T-helper 2 cell treated with Interferon-gamma antibody and Interleukin-4, amounts not matched to agents 100 ng/mL and 5 ng/mL, for 36 hours (primary cell): ENCODE results near the gene AKIRIN1. TPM values are rescaled to one million over a fixed set of nuclear protein-coding genes. Genes with fewer than 3 reads are reported as not detected.
"Not testable (repeated sequence)": the region's sequence is repeated elsewhere in the genome, so short reads cannot be mapped to it uniquely, and the experiment has no call there.

Experiments used
- intact Hi-C: fragments of 100-400 bp; cut with micrococcal nuclease; formaldehyde crosslinking; loops from one replicate; pipeline ENCODE4 v1.15.1; 2023
- total RNA-seq: library from RNA; stranded (reverse); gene quantifications from 2 replicates; pipeline ENCODE4 v1.2.3, GENCODE V29; 2022

AKIRIN1 gene
- total RNA-seq, 1 donor from 2014 or later = 55.4 TPM

DNA sequence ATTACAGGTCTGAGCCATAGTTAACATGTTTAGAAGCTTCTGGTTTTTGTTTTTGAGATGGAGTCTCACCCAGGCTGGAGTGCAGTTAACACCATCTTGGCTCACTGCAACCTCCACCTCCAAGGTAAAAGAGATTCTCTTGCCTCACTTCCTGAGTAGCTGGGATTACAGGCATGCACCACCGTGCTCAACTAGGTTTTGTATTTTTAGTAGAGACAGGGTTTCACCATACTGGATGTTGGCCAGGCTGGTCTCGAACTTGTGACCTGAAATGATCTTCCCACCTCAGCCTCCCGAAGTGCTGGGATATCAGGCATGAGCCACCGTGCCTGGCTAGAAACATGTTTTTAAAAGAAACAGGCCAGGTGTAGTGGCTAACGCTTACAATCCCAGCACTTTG is 45.6 kb downstream of the AKIRIN1 start:
- intact Hi-C loops = no loop called here

GRCh38 chr1:39043513-39043912 is 52.4 kb downstream of the AKIRIN1 start:
- intact Hi-C loops = no loop called here

DNA sequence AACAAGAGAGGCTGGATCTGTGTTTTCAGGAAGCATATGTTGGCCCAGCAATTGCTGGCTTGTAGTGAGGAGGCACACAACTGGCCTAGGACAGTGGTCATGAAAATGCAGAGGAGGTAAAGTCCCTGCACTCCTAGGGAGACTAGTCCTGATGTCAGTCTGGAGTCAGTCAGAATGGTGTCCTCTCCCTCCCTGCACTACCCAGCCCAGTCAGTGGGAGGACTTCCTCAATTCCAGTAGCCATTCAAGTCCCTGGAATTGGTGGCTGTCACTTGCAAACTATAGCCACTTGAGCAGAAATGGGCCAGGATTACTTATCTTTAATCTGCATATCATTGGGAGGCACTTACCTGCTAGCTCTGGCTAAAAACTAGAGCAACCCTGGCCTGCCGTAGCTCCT is 53.7 kb downstream of the AKIRIN1 start:
- intact Hi-C loops = no loop called here

DNA sequence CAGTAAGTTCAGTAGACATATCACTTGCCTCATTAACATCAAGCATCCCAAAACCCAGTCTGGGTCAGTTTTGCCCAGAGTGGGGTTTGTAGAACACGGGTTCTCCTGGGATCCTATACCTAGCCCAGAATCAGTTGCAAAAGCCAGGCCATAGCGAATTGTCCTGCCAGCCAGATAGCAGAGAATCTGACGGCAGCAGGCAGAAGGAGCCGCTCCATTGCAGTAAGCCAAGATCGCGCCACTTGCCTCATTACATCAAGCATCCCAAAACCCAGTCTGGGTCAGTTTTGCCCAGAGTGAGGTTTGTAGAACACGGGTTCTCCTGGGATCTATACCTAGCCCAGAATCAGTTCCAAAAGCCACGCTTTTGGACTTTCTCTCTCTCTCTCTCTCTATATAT is 54.2 kb downstream of the AKIRIN1 start:
- intact Hi-C loops = no loop called here

GRCh38 chr1:39046613-39047210 is 55.6 kb downstream of the AKIRIN1 start:
- intact Hi-C loops = no loop called here

- intact Hi-C loops = no loop called here
Observed at GRCh38 chr1:39047374-39048229, 56.5 kb downstream of the AKIRIN1 start.

GRCh38 chr1:39048745-39049370 is 57.8 kb downstream of the AKIRIN1 start:
- intact Hi-C loops = no loop called here

GRCh38 chr1:39050001-39050400 is 58.9 kb downstream of the AKIRIN1 start:
- intact Hi-C loops = no loop called here

GRCh38 chr1:39051193-39051850 is 60.2 kb downstream of the AKIRIN1 start:
- intact Hi-C loops = not testable (repeated sequence)

DNA sequence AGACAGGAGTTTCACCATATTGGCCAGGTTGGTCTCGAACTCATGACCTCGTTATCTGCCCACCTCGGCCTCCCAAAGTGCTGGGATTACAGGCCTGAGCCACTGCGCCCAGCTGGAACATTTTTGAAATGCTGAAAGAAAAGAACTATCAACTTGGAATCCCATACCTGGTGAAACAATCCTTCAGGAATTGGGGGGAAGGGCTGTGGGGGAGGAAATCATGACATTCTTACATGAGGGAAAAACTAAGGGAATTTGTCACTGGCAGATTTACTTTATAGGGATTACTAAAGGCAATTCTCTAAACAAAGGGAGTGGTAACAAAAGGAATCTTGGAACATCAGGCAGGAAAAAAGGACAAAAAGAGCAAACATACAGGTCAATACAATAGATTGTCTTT is 60.9 kb downstream of the AKIRIN1 start:
- intact Hi-C loops = no loop called here

DNA sequence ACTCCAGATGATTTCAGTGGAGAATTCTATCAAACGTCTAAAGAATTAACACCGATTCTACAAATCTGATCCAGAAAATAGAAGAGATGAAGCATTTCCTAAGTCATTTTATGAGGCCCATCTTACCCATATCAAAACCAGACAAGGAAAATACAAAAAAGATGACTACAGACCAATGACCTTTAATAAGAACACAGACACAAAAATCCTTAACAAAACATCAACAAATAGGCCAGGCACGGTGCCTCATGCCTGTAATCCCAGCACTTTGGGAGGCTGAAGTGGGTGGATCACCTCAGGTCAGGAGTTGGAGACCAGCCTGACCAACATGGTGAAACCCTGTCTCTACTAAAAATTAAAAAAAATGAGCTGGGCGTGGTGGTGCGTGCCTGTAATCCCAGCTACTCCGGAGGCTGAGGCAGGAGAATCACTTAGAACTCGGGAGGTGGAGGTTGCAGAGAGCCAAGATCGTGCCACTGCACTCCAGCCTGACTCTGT is 64.2 kb downstream of the AKIRIN1 start:
- intact Hi-C loops = not testable (repeated sequence)

Other genes with a start within 250 kb of the AKIRIN1 start
- 15.9 TPM in 2 replicates for gene RRAGC, start 131.5 kb upstream of the AKIRIN1 start, total RNA-seq
- 34.5 and 51.5 TPM in 2 replicates for gene MYCBP, start 117.9 kb upstream of the AKIRIN1 start, total RNA-seq
- not detected in 2 replicates for gene GJA9, start 109.7 kb upstream of the AKIRIN1 start, total RNA-seq
- gene RHBDL2, start 49.4 kb upstream of the AKIRIN1 start, total RNA-seq = not detected in 2 replicates
- 134 and 140 TPM in 2 replicates for gene NDUFS5, start 35.1 kb downstream of the AKIRIN1 start, total RNA-seq
- gene MACF1, start 213.4 kb downstream of the AKIRIN1 start, total RNA-seq = 396 and 424 TPM in 2 replicates